Ovary (tissue), 9 donors: ENCODE measurements around the gene SREBF1. TPM values are rescaled to one million over a fixed set of nuclear protein-coding genes. Genes with fewer than 3 reads are reported as not detected.

Source experiments
- DNase-seq, 5 donors: peaks; one replicate each; pipeline ENCODE4 v3.0.0-alpha.2; 2019 to 2020
- H3K27ac ChIP-seq, 2 donors: fragments of 200-600 bp; one replicate each; pipeline versions ENCODE4 v1.5.1 to v1.8.0; 2019 to 2022
- H3K27me3 ChIP-seq: fragments of 200-600 bp; one replicate; pipeline ENCODE4 v1.8.0; 2022
- H3K36me3 ChIP-seq: fragments of 200-600 bp; sonication (generic); one replicate; pipeline ENCODE4 v1.5.1; 2019
- H3K4me1 ChIP-seq: one replicate; pipeline ENCODE4 v1.8.1; 2013; ENCODE audit warnings: mild to moderate bottlenecking, moderate library complexity; ENCODE audit not compliant: insufficient read depth
- H3K4me3 ChIP-seq: fragments of 200-600 bp; sonication (generic); one replicate; pipeline ENCODE4 v1.5.1; 2017
- H3K9me3 ChIP-seq, 2 donors: fragments of 200-600 bp in 1 of 2; sonication (generic) in 1 of 2; one replicate each; pipeline versions ENCODE4 v1.5.1 to v1.8.1; 2013 to 2019; ENCODE audit warnings: mild to moderate bottlenecking in 1 of 2, moderate library complexity in 1 of 2
- CTCF ChIP-seq, 3 donors: fragments of 450-650 bp in 2 of 3; fragments of 200-600 bp in 1 of 3; IDR thresholded peaks; one replicate each; pipeline versions ENCODE4 v1.5.1 to v1.8.0; 2016 to 2022; ENCODE audit warnings: antibody characterized with exemption in 3 of 3, mild to moderate bottlenecking in 1 of 3
- EP300 ChIP-seq: sonication (generic); formaldehyde crosslinking; IDR thresholded peaks from one replicate; pipeline ENCODE4 v1.6.1; 2017; ENCODE audit warnings: antibody characterized with exemption
- POLR2A ChIP-seq: fragments of 450-650 bp; IDR thresholded peaks from one replicate; pipeline ENCODE4 v1.6.1; 2017; ENCODE audit warnings: antibody characterized with exemption, mild to moderate bottlenecking, moderate library complexity
- WGBS, 3 donors: extraction: QIAGEN DNeasy Blood & Tissue Kit in 1 of 3; methylation state at CpG; one replicate each; pipeline versions ENCODE4 v1.1.5 to v1.1.7; 2013 to 2017; 5-methylcytosine and 5-hydroxymethylcytosine counted together
- intact Hi-C, 4 donors: fragments of 100-400 bp; cut with DNase I; formaldehyde crosslinking; loops; one replicate each; pipeline versions ENCODE4 v1.11.0 to v1.15.1; 2022 to 2023
- polyA plus RNA-seq, 2 donors: library from polyadenylated mRNA; stranded (reverse); fragments of 200-250 nt in 1 of 2; fragments of 350-450 nt in 1 of 2; fragmentation: Illumina TruSeq in 1 of 2; extraction: RNeasy Lipid Tissue Mini Kit (QIAGEN cat#74804) in 1 of 2; gene quantifications; one replicate each; pipeline ENCODE4 v1.2.3, GENCODE V29; 2013 to 2014
- total RNA-seq, 7 donors: library from RNA; depleted of rRNA in 2 of 7; stranded (reverse); fragments of >200 nt in 2 of 7; fragmentation: NEBNext Ultra II Directional in 3 of 7; extraction: Animal tissue kit (Norgen Biotek cat#: 25700) in 3 of 7; gene quantifications; one replicate each; pipeline versions ENCODE4 v1.1.0 to v1.2.4, GENCODE V29; 2016 to 2023
- donor health status: DM: no; HTN: no; CAD: no; lungs with moderate emphysema.
- donor health status: DM: no; HTN: no; CAD: no.
- donor health status: Bipolar disorder and iron deficiency.
- donor health status: DM: yes; HTN: yes; CAD: no.
- donor health status: DM: no; HTN: no; CAD: no.
- donor health status: DM: yes; HTN: yes; CAD: no.

Gene SREBF1
- total and polyA plus RNA-seq, 9 donors, result 24.3 to 190 (median 88.2) TPM

GRCh38 chr17:17816831-17817551 lies 19.8 kb downstream of the SREBF1 start:
- 85 to 91% (median 88%) methylated on average over 22 to 24 of the region's 24 CpGs for WGBS, 3 donors
- intact Hi-C loops, result loop anchor here in 2 of 4 donors (10.0 kb wide), 2 partner anchors 218 to 462 kb away; partner anchors contain the start of genes ATPAF2 (in 1 of the 2) and GID4 (in 1 of the 2)
- DNase-seq, result no peak
- TF ChIP-seq EP300 (no peak), CTCF (IDR thresholded peaks at IDR 0.05) (no peak), POLR2A (no peak)
- Histone ChIP-seq H3K27ac (no peak overlapping the region), H3K4me1 (peaks cover 11% of the 10 kb centered on the region), H3K36me3 (no peaks in the 10 kb centered on the region), H3K27me3 (no peaks in the 10 kb centered on the region), H3K4me3 (no peak overlapping the region), H3K9me3 (no peaks in the 10 kb centered on the region)

GRCh38 chr17:17816240-17816814 lies 20.5 kb downstream of the SREBF1 start:
- intact Hi-C loops, result loop anchor here in 2 of 4 donors (10.0 kb wide), 2 partner anchors 218 to 462 kb away; partner anchors contain the start of genes ATPAF2 (in 1 of the 2) and GID4 (in 1 of the 2)
- no peak overlapping the region for H3K27ac ChIP-seq
- H3K4me3 ChIP-seq, result no peak overlapping the region
- peaks cover 10% of the 10 kb centered on the region for H3K4me1 ChIP-seq
- WGBS, 3 donors, result 94 to 98% (median 96%) methylated on average over 10 to 22 of the region's 22 CpGs
- no peaks in the 10 kb centered on the region for H3K27me3 ChIP-seq
- H3K36me3 ChIP-seq, result no peaks in the 10 kb centered on the region
- no peak for DNase-seq
- no peaks in the 10 kb centered on the region for H3K9me3 ChIP-seq
- TF ChIP-seq POLR2A, result no peak
- TF ChIP-seq EP300, result no peak
- TF ChIP-seq CTCF (IDR thresholded peaks at IDR 0.05), result no peak

GRCh38 chr17:17815436-17816200 lies 21.2 kb downstream of the SREBF1 start:
- DNase-seq, result no peak
- H3K9me3 ChIP-seq, result no peaks in the 10 kb centered on the region
- TF ChIP-seq CTCF (IDR thresholded peaks at IDR 0.05) (no peak), EP300 (no peak), POLR2A (no peak)
- no peak overlapping the region for H3K27ac ChIP-seq
- WGBS, 3 donors, result 82 to 87% (median 85%) methylated on average over 17 of the region's 17 CpGs
- H3K4me1 ChIP-seq, result peaks cover 10% of the 10 kb centered on the region
- no peaks in the 10 kb centered on the region for H3K36me3 ChIP-seq
- no peak overlapping the region for H3K4me3 ChIP-seq
- H3K27me3 ChIP-seq, result no peaks in the 10 kb centered on the region
- intact Hi-C loops, result loop anchor here in 2 of 4 donors (10.0 kb wide), 2 partner anchors 219 to 461 kb away; partner anchors contain the start of genes ATPAF2 (in 1 of the 2) and GID4 (in 1 of the 2)

- Histone ChIP-seq H3K4me1 (peaks cover 12% of the 10 kb centered on the region), H3K27ac (no peak overlapping the region), H3K4me3 (no peak overlapping the region), H3K36me3 (no peaks in the 10 kb centered on the region), H3K9me3 (no peaks in the 10 kb centered on the region), H3K27me3 (no peaks in the 10 kb centered on the region)
- intact Hi-C loops, result loop anchor here in 2 of 4 donors (10.0 kb wide), 2 partner anchors 220 to 460 kb away; partner anchors contain the start of genes ATPAF2 (in 1 of the 2) and GID4 (in 1 of the 2)
- TF ChIP-seq POLR2A (no peak), CTCF (IDR thresholded peaks at IDR 0.05) (no peak), EP300 (no peak)
- WGBS, 3 donors, result 69 to 77% (median 69%) methylated on average over 8 of the region's 8 CpGs
- DNase-seq, result no peak
These were observed 21.8 kb downstream of the SREBF1 start for GRCh38 chr17:17815062-17815406.
